ENCODE measurements around the gene RELN. TPM values are rescaled to one million over a fixed set of nuclear protein-coding genes. Genes with fewer than 3 reads are reported as not detected.
A peak's percentile ranks its signal among the peaks of the same experiment; 100 is the strongest.

RELN gene
- total and polyA plus RNA-seq, 9 of the 15 experiments (the other 6 are each of a cell fraction or from before 2014, with no cell fraction given), result 12.9 to 43.2 (median 18.1) TPM

DNA sequence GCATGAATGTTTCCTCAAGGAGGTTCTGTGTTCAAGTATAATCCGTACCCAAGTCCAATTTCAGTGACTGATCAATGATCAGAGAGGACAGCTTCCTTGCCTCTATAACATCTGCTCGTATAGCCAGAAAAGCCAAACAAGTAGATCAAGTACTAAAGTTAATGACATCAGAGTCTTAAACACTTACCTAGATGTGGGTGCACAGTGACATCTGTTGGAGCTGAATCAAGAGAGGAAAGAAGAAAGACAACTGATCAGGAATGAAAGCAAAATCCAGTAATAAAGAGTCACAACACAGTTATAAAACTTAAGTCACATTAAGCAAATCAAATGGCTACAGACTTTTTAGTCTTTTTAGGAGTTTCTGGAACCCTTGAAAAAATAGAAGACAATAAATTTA is 236.5 kb downstream of the RELN start (continued):
- no peak for TF ChIP-seq MBD2 (IDR thresholded peaks at IDR 0.05; ENCODE audit: borderline replicate concordance, low read depth)
- TF ChIP-seq RAD21 (CRISPR knock-in tag; conservative IDR thresholded peaks at IDR 0.05 in 1 of 2, IDR thresholded peaks at IDR 0.05 in 1 of 2), result peak; percentile 40 to 79

DNA sequence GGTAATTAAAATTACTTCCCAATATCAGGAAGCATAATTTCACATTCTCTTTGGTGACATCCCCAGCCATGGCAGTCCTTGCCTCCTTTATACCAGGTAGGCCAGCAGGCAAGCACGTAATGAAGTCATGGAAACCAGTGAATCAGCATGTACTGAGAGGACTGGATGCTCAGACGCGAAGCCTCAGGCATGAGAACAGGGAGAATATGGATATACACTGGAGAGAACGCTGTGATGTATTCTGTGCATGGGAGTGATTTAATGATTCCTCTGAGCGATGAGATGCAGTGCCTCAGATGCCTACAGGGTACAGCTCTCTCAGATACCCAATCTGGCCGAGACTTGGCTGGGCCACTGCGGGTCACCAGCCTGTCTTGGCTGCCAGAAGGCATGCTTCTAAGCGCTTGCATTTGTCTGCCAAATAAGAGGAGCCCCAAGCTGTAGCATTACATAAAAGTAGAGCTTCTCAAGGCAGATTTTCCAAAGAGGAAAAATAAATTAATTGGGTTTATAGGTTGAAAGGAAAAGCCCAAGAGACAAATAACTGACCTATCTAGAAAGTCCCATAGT is 238.1 kb downstream of the RELN start:
- Histone ChIP-seq H3K4me2 (ENCODE audit: insufficient read depth, low read length) (no peak overlapping the region), H4K20me1 (replicated peaks; ENCODE audit: control insufficient read depth, insufficient read depth, low read length) (no peaks in the 10 kb centered on the region), H2AFZ (ENCODE audit: low read depth, low read length) (no peak overlapping the region), H3K27me3 (ENCODE audit: control insufficient read depth in 2 of 2, insufficient read depth in 2 of 2, low read length in 2 of 2) (no peaks in the 10 kb centered on the region), H3K27ac (ENCODE audit: extremely low read depth, low read depth, low read length) (no peak overlapping the region), H3K36me3 (ENCODE audit: control insufficient read depth, insufficient read depth, low read length) (no peaks in the 10 kb centered on the region; the same call in 2 of the 3 replicates), H3K9ac (ENCODE audit: insufficient read depth in 1 of 2, low read depth in 2 of 2, low read length in 2 of 2) (no peak overlapping the region; a peak in 1 of 4 replicates), H3K9me3 (replicated peaks; ENCODE audit: control insufficient read depth, insufficient read depth, low read depth, low read length) (no peaks in the 10 kb centered on the region; the same call in 1 of the 2 replicates), H3K9me1 (ENCODE audit: control insufficient read depth, insufficient read depth, low read length) (no peaks in the 10 kb centered on the region), H3K4me3 (no peak overlapping the region), H3K79me2 (ENCODE audit: control insufficient read depth, insufficient read depth, low read length) (no peaks in the 10 kb centered on the region), H3K4me1 (replicated peaks in 1 of 2; ENCODE audit: control insufficient read depth in 2 of 2, insufficient read depth in 2 of 2, low read length in 2 of 2) (no peaks in the 10 kb centered on the region)
- in situ Hi-C loops (cut with MboI) (no loop called here), intact Hi-C loops (cut with micrococcal nuclease) (loop anchor here (5.0 kb wide), 1 partner anchor 304 kb away; the partner anchor contains the start of gene SLC26A5)
- CTCF ChIA-PET (ENCODE audit: low intra/inter-chr PET ratio), result interaction anchor here (2.9 kb wide), 1 partner anchor 178 kb away, joined by 29 read pairs; no protein-coding TSS in a partner anchor
- FAIRE-seq, result no peak
- WGBS (ENCODE audit: insufficient coverage, low coverage, missing lambda C conversion rate), result 70% methylated on average over 8 of the region's 8 CpGs
- no TSS peak for BruUV-seq (replicated peaks)
- POLR2A ChIA-PET, result no interaction called here
- no peak for DNase-seq (ENCODE audit: extremely low read depth in 1 of 4, low spot score in 3 of 4)
- no peak for ATAC-seq
- TF ChIP-seq TGIF2 (CRISPR knock-in tag; IDR thresholded peaks at IDR 0.05) (no peak), ZNF445 (CRISPR knock-in tag; IDR thresholded peaks at IDR 0.05; ENCODE audit: low read depth) (no peak), ESRRA (IDR thresholded peaks at IDR 0.05; ENCODE audit: borderline replicate concordance, low read depth) (no peak), SMAD3 (CRISPR knock-in tag; conservative IDR thresholded peaks at IDR 0.05) (no peak), MXI1 (IDR thresholded peaks at IDR 0.05; ENCODE audit: low read depth, low read length) (no peak), ARHGAP35 (IDR thresholded peaks at IDR 0.05; ENCODE audit: partially characterized antibody) (no peak), SRSF7 (optimal IDR thresholded peaks at IDR 0.05; ENCODE audit: low read depth, low read length) (no peak), FOS (IDR thresholded peaks at IDR 0.05; ENCODE audit: extremely low read depth, insufficient read length) (no peak), ZNF175 (CRISPR knock-in tag; IDR thresholded peaks at IDR 0.05; ENCODE audit: low read depth) (no peak), MAFK (IDR thresholded peaks at IDR 0.05; ENCODE audit: low read length) (no peak), RBM34 (IDR thresholded peaks at IDR 0.05; ENCODE audit: borderline replicate concordance, insufficient read depth, low read length) (no peak), ZBTB1 (CRISPR knock-in tag; IDR thresholded peaks at IDR 0.05; ENCODE audit: borderline replicate concordance, low read depth) (no peak)
- TF ChIP-seq, protein P1, sequence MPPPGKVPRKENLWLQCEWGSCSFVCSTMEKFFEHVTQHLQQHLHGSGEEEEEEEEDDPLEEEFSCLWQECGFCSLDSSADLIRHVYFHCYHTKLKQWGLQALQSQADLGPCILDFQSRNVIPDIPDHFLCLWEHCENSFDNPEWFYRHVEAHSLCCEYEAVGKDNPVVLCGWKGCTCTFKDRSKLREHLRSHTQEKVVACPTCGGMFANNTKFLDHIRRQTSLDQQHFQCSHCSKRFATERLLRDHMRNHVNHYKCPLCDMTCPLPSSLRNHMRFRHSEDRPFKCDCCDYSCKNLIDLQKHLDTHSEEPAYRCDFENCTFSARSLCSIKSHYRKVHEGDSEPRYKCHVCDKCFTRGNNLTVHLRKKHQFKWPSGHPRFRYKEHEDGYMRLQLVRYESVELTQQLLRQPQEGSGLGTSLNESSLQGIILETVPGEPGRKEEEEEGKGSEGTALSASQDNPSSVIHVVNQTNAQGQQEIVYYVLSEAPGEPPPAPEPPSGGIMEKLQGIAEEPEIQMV (tag; conservative IDR thresholded peaks at IDR 0.05; ENCODE audit: low read depth), result no peak
- TF ChIP-seq, protein P2, sequence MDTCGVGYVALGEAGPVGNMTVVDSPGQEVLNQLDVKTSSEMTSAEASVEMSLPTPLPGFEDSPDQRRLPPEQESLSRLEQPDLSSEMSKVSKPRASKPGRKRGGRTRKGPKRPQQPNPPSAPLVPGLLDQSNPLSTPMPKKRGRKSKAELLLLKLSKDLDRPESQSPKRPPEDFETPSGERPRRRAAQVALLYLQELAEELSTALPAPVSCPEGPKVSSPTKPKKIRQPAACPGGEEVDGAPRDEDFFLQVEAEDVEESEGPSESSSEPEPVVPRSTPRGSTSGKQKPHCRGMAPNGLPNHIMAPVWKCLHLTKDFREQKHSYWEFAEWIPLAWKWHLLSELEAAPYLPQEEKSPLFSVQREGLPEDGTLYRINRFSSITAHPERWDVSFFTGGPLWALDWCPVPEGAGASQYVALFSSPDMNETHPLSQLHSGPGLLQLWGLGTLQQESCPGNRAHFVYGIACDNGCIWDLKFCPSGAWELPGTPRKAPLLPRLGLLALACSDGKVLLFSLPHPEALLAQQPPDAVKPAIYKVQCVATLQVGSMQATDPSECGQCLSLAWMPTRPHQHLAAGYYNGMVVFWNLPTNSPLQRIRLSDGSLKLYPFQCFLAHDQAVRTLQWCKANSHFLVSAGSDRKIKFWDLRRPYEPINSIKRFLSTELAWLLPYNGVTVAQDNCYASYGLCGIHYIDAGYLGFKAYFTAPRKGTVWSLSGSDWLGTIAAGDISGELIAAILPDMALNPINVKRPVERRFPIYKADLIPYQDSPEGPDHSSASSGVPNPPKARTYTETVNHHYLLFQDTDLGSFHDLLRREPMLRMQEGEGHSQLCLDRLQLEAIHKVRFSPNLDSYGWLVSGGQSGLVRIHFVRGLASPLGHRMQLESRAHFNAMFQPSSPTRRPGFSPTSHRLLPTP (IDR thresholded peaks at IDR 0.05; ENCODE audit: borderline replicate concordance, extremely low read depth, insufficient read length), result no peak
